Activated effector memory CD4-positive, alpha-beta T cell treated with anti-CD3 and anti-CD28 coated beads, Interleukin-2, amount 50 U/mL, for 16 hours (primary cell): ENCODE data around the gene MARK2.

Source experiments
- DNase-seq: peaks from one replicate; pipeline ENCODE4 v3.0.0-alpha.2; 2020

MARK2 gene

GRCh38 chr11:63884196-63884932 is 45.5 kb downstream of the MARK2 start:
- DNase-seq, result no peak

- no peak for DNase-seq
Observed at GRCh38 chr11:63887386-63887999, 48.6 kb downstream of the MARK2 start.

GRCh38 chr11:63888170-63889086 is 49.5 kb downstream of the MARK2 start:
- peak; percentile 88 for DNase-seq

GRCh38 chr11:63889344-63889743 is 50.4 kb downstream of the MARK2 start:
- no peak for DNase-seq

GRCh38 chr11:63890368-63890767 is 51.5 kb downstream of the MARK2 start:
- no peak for DNase-seq

- DNase-seq, result no peak
Observed at GRCh38 chr11:63892228-63892627, 53.3 kb downstream of the MARK2 start.

GRCh38 chr11:63893355-63893754 is 54.4 kb downstream of the MARK2 start:
- no peak for DNase-seq

GRCh38 chr11:63896071-63896470 is 57.2 kb downstream of the MARK2 start:
- DNase-seq, result no peak

- DNase-seq, result no peak
Observed at GRCh38 chr11:63897459-63898146, 58.7 kb downstream of the MARK2 start.

GRCh38 chr11:63901660-63902059 is 62.8 kb downstream of the MARK2 start:
- no peak for DNase-seq

GRCh38 chr11:63903884-63904283 is 65.0 kb downstream of the MARK2 start:
- DNase-seq, result no peak

GRCh38 chr11:63904743-63905142 is 65.8 kb downstream of the MARK2 start:
- DNase-seq, result no peak

GRCh38 chr11:63905179-63905578 is 66.3 kb downstream of the MARK2 start:
- no peak for DNase-seq

GRCh38 chr11:63906087-63906486 is 67.2 kb downstream of the MARK2 start:
- no peak for DNase-seq

- DNase-seq, result peak; percentile 81
Observed at GRCh38 chr11:63906585-63906984, 67.7 kb downstream of the MARK2 start.

GRCh38 chr11:63907063-63907462 is 68.2 kb downstream of the MARK2 start:
- DNase-seq, result no peak

GRCh38 chr11:63907808-63908530 is 69.1 kb downstream of the MARK2 start:
- DNase-seq, result no peak

GRCh38 chr11:63908631-63909401 is 69.9 kb downstream of the MARK2 start:
- no peak for DNase-seq

GRCh38 chr11:63909591-63910506 is 70.9 kb downstream of the MARK2 start:
- no peak for DNase-seq

GRCh38 chr11:63910675-63911074 is 71.8 kb downstream of the MARK2 start:
- DNase-seq, result no peak
